Umbilical cord (tissue), 2 donors: ENCODE data around the gene AGGF1. TPM values are rescaled to one million over a fixed set of nuclear protein-coding genes. Genes with fewer than 3 reads are reported as not detected.
"Not testable (repeated sequence)": the region's sequence is repeated elsewhere in the genome, so short reads cannot be mapped to it uniquely, and the experiment has no call there.

Experiments used
- DNase-seq: peaks from one replicate; pipeline ENCODE4 v3.0.0-alpha.2; 2015; ENCODE audit warnings: low spot score
- total RNA-seq: library from RNA; depleted of rRNA; stranded (reverse); fragments of >200 nt; gene quantifications from one replicate; pipeline ENCODE4 v1.2.3, GENCODE V29; 2014; ENCODE audit warnings: low replicate concordance; ENCODE audit not compliant: insufficient read depth

The AGGF1 gene
- total RNA-seq, 1 donor from 2014 or later, result 30.3 TPM

DNA sequence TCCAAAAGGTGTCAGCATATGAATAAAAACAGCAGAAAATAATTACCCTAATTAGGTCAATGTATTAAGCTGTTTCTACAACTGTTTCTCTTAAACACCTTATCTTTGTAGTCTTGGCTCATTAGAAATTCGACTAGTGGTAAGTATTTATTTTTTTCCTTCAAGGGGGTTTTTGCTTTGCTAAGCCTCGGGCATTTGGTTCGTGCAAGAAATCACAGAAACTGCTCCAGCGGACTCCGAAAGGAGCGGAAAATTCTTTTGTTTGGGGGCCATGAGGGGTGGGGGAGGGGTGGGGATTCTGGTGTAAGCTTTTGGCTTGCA lies 56.1 kb downstream of the AGGF1 start:
- no peak for DNase-seq

DNA sequence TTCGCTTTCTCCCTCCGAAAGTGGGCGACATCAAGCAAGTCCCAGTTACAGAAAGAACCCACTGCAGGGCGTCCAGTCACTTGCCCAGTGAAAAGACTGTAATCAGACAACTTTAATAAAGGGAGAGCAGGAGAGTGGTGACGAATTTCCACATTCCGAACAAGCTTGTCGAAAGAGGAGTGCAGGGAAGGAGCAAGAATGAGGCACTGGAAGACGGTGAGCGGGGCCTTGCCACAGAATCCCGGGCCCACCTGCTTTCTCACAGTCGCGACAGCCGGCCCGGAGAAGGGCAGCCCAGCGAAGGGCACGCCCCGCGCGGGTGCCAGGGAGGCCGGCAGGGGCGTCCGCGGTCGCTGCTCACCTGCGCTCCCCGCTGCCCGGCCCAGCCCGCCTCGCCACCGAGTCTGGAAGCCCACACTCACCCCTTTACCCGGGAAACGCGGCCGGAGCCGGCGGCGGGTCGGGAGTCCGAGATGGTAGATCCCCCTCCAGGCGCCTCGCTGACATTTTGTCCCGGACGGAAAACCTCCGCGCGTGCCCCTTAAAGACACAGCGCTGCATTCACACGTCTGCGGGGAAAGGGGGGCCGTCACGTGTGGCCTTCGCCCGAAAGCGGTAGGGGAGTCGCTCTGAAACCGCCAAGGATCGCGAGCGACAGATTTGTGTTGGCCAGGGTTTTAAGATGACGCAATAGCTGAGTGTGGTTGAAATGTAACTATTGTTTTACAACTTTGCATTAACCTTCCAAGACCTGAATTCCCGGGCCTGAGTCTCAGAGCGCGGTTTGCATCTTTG lies 56.7 kb downstream of the AGGF1 start, which contains the start of gene ZBED3:
Gene ZBED3, minus strand, starts transcription at position 597 of the 795 bp plus-strand sequence. CDS start 9,407 bp downstream, outside the sequence.
- peak; percentile 76 for DNase-seq

DNA sequence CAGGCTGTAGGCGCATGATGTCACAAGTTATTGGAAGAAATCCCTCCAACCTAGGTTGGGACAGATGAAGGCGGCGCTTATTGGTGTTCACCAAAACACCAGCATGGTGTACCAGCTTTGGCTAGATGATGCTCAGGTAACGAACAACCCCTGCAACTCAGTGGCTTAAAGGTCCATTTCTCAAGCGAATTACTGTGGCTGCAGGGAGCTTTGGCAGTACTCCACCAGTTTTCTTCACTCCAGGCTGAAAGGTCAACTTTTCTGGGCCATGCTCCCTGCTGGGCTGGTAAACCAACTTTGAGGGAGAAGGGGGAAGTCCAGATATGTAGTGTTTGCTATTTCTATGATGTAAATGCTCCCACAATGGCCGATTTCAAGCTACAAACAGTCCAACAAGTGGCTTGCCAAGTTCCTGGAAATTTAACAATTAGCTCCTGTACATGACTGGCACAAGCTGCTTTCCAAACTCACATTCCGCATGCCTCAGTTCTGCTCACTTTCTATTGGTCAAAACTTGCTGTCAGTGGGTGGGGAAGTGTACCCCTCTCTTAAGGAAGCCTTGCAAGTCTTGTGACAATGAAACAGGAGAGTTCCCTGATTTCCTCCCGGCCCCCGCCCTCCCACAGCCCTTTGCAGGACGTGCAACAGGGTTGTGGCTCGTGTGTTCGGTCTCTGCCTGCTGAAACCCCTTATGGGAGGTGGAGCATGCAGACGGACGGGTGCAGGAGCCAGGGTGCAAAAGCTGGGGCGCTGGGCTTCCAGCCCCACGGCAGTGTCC lies 57.5 kb downstream of the AGGF1 start:
- peak; percentile 38 for DNase-seq

DNA sequence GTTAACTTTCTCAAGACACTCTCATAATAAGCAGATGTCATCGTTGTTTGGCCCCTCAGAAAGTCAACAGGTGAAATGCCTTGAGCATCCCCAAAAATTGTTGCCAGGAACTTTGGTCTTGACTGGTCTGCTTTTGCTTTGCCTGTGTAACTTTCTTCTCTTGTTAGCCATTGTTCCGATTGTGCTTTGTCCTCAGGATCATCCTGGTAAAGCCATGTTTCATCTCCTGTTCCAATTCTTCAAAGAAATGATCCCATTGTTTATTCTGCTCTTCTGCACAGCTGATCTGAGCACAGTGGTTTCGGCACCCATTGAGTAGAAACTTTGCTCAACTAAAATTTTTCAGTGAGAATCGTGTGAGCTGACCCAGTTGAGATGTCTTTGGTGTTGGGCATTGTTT lies 65.0 kb downstream of the AGGF1 start:
- DNase-seq, result no peak

DNA sequence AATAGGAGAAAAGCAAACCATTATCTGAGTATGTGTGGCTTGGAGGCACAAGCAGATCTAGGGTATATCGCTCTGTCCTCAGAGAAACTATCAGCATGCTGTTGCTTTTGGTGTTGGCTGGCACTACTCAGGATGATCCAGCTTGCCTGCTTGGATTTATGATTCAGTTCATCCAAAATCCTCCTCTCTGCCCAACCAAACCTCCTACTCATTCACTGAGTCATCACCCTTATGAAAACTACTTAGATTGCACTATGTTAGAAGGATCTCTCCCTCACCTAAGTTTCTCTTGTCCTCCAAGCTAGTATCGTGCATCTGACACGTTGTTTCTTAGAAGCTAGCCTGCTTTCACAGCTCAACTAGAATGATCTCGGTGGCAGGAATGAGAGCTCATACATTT lies 71.1 kb downstream of the AGGF1 start:
- peak; percentile 4 for DNase-seq

DNA sequence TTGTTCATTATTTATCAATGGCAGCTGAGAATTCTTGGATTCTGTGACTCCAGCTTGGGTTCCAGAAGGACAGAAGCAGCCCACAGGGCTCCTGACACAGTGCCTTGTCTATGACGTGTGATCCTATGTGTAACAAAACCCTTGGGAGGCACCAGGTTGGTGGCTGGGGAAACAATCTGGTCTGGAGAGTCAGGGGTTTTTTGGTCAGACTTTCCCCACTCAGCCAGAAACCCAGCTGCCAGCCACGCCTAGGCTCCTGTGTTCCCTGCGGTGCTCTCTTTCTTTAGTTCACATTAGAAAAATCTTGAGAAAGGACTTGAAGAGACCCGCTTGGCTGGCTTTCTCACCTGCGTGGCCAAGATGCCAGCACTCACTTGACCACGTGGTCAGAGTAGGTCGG lies 72.3 kb downstream of the AGGF1 start:
- no peak for DNase-seq

DNA sequence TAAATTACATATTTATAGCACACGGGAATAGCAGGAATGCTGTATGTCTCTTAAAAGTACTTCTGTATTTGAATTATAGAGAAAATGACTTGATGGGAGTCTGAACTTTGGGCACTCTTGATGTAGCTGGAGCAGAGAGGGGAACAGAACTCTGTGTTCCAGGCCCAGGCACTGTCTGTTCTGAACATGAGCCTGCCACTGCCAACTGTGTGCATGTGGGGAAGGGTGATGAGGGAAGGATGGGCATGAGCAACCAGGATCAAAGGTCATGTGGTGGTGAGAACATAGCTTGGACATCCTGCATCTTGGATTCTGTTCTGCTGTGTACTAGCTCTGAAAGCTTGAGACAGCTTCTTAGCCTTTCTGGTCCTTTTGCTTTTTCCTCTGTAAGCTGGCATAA lies 73.3 kb downstream of the AGGF1 start:
- no peak for DNase-seq

DNA sequence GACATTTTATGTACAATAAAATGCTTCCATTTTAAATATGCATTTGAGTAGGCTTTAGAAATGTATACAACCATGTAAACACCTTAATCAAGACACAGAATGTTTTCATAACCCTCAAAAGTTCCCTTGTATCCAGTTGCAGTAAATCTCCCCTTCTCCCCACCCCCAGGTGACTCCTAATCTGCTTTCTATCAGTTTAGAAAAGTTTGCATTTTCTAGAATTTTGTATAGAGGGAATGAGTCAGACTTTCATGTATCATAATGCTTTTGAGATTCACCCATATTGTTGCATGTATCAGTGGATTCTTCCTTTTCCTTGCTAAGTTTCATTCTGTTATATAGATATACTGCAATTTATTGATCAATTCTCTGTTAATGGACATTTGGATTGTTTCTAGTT lies 74.6 kb downstream of the AGGF1 start:
- no peak for DNase-seq

DNA sequence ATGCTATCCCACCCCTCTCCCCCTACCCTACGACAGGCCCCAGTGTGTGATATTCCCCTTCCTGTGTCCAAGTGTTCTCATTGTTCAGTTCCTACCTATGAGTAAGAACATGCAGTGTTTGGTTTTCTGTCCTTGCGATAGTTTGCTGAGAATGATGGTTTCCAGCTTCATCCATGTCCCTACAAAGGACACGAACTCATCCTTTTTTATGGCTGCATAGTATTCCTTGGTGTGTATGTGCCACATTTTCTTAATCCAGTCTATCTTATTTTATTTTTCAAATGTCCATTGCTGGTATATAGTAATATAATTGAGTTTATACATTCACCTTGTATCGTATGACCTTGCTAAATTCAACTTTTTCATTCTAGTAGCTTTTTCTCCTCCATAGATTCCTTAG lies 76.8 kb downstream of the AGGF1 start:
- DNase-seq, result not testable (repeated sequence)

Other genes with a start within 250 kb of the AGGF1 start
- gene F2RL1, start 211.4 kb upstream of the AGGF1 start, total RNA-seq, result 3.9 TPM
- gene S100Z, start 180.4 kb upstream of the AGGF1 start, total RNA-seq, result 4.3 TPM
- 0.96 TPM for gene CRHBP, start 77.4 kb upstream of the AGGF1 start, total RNA-seq
- 15.2 TPM for gene ZBED3, start 56.9 kb downstream of the AGGF1 start, total RNA-seq
- gene PDE8B, start 180.3 kb downstream of the AGGF1 start, total RNA-seq, result 5.8 TPM